ENCODE results near the gene STOX2.

Gene STOX2

GRCh38 chr4:183993676-183994075, 88.6 kb downstream of the STOX2 start:
- DNase-seq (ENCODE audit: low read depth): no peak
- TF ChIP-seq CTCF (IDR thresholded peaks at IDR 0.05; ENCODE audit: control insufficient read depth, insufficient read depth, low read depth, low read length, missing control alignments): no peak
- H3K4me3 ChIP-seq (ENCODE audit: control insufficient read depth, low read depth, low read length): no peak overlapping the region

- no peak for DNase-seq (ENCODE audit: low read depth)
- TF ChIP-seq CTCF (IDR thresholded peaks at IDR 0.05; ENCODE audit: control insufficient read depth, insufficient read depth, low read depth, low read length, missing control alignments): no peak
- no peak overlapping the region for H3K4me3 ChIP-seq (ENCODE audit: control insufficient read depth, low read depth, low read length)
Observed at GRCh38 chr4:183995570-183995969, 90.5 kb downstream of the STOX2 start.

GRCh38 chr4:183996868-183997267, 91.8 kb downstream of the STOX2 start:
- H3K4me3 ChIP-seq (ENCODE audit: control insufficient read depth, low read depth, low read length): no peak overlapping the region
- no peak for DNase-seq (ENCODE audit: low read depth)
- TF ChIP-seq CTCF (IDR thresholded peaks at IDR 0.05; ENCODE audit: control insufficient read depth, insufficient read depth, low read depth, low read length, missing control alignments): no peak

- TF ChIP-seq CTCF (IDR thresholded peaks at IDR 0.05; ENCODE audit: control insufficient read depth, insufficient read depth, low read depth, low read length, missing control alignments): no peak
- H3K4me3 ChIP-seq (ENCODE audit: control insufficient read depth, low read depth, low read length): no peak overlapping the region
- DNase-seq (ENCODE audit: low read depth): no peak
Observed at GRCh38 chr4:183999435-183999834, 94.3 kb downstream of the STOX2 start.

- H3K4me3 ChIP-seq (ENCODE audit: control insufficient read depth, low read depth, low read length): no peak overlapping the region
- no peak for DNase-seq (ENCODE audit: low read depth)
- TF ChIP-seq CTCF (IDR thresholded peaks at IDR 0.05; ENCODE audit: control insufficient read depth, insufficient read depth, low read depth, low read length, missing control alignments): no peak
Observed at GRCh38 chr4:184000457-184001396, 95.6 kb downstream of the STOX2 start.

GRCh38 chr4:184003433-184003832, 98.3 kb downstream of the STOX2 start:
- no peak for TF ChIP-seq CTCF (IDR thresholded peaks at IDR 0.05; ENCODE audit: control insufficient read depth, insufficient read depth, low read depth, low read length, missing control alignments)
- DNase-seq (ENCODE audit: low read depth): no peak
- no peak overlapping the region for H3K4me3 ChIP-seq (ENCODE audit: control insufficient read depth, low read depth, low read length)
